Brain pericyte (primary cell): ENCODE measurements around the gene JCAD.
"Not testable (repeated sequence)": the region's sequence is repeated elsewhere in the genome, so short reads cannot be mapped to it uniquely, and the experiment has no call there.

Source experiments
- DNase-seq: peaks from one replicate; pipeline ENCODE4 v3.0.0-alpha.2; 2012; ENCODE audit warnings: low read depth, low spot score

The JCAD gene, protein sequence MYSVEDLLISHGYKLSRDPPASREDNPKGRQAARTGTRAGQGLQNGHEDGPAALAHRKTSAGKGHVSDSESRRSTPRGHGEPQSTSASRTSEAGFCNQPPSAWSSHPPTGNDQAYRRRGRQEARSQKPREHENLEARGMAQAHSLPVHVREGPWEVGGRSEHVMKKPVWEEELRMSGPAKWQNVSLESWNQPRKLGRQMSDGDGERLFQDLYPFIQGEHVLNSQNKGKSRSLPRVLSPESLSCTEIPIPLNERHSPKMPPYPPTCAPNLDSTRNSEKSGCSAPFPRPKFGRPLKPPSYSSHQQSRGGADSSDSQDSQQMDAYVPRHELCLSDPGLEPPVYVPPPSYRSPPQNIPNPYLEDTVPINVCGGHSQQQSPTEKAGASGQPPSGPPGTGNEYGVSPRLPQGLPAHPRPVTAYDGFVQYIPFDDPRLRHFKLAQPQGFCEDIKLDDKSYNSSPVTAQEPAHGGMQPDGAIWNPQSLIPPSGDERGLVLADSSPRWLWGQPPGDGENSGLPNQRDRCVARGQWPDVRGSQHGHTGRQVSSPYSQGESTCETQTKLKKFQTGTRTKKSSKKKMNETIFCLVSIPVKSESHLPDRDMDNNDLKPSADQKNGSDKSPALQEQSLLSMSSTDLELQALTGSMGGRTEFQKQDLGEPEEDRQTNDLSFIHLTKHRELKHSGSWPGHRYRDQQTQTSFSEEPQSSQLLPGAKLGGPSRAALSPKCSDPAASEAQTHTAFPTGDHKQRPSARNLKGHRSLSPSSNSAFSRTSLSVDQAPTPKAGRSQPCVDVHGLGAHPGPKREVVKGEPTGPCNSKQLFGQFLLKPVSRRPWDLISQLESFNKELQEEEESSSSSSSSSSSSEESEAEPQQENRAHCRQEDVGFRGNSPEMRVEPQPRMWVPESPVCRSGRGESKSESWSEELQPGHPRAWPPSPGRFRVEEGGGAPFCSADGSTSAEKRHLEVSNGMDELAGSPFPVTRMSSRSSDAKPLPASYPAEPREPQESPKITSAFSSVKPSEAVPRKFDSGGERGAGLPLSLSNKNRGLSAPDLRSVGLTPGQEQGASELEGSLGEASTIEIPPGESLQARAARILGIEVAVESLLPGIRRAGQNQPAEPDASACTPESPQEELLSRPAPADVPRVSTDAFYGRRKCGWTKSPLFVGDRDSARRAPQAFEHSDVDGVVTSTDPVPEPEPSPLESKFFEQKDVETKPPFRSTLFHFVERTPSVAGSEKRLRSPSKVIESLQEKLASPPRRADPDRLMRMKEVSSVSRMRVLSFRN (N-terminal part only)

DNA sequence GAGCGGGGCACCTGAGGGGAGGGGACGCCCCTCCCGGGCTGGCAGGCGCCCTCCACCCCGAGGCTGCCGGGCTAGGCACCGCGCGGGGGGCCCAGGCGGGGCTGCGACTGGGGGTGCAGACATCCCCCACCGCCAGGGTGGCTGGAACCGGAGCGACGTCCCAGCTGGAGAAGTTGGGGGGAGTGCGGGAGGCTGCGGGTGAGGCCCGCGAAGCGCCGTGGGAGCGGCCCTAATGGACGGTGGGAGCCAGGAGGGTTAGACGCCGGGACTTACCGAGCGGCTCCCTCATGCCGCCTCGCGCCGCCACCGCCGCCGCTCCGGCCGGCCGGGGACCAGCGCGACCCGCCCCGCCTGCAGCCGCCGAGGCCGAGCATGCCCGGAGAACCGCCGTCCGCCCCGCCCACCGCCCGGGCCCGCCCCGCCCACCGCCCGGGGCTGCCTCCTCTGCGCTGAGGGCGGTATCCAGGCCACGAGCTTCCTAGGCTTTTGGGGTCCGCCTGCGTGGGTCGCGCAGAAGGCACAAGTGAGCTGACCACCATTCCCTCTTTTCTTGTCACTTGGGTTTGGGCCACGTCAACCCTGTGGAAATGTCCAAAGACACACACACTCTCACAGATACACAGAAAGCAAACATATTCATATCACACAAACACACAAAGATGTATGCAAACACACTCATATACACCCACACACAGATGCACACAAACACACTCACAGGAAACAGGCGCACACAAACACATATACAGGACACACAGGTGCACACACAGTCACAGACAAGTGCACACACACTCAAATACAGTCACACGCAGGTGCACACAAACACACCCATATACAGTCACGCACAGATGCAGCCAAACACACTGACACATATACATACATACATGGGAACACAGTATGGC lies at the start of gene JCAD:
JCAD (minus strand) TSS at position 378 of the 899 bp plus-strand sequence. CDS start 11,774 bp downstream, outside the sequence.
- no peak for DNase-seq

DNA sequence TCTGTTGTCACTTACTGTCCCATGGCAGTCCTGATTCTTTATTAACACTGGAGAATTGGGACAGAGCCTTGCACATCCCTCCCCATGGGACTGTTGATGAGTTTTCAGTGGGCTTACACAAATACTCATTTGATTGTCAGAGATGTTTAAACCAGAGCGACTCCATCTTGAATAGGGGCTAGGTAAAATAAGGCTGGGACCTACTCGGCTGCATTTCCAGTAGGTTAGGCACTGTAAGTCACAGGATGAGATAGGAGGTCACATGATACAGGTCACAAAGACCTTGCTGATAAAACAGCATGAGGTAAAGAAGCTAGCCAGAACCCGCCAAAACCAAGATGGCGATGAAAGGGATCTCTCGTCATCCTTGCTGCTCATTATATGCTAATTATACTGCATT lies 47.6 kb upstream of the JCAD start:
- DNase-seq, result no peak

DNA sequence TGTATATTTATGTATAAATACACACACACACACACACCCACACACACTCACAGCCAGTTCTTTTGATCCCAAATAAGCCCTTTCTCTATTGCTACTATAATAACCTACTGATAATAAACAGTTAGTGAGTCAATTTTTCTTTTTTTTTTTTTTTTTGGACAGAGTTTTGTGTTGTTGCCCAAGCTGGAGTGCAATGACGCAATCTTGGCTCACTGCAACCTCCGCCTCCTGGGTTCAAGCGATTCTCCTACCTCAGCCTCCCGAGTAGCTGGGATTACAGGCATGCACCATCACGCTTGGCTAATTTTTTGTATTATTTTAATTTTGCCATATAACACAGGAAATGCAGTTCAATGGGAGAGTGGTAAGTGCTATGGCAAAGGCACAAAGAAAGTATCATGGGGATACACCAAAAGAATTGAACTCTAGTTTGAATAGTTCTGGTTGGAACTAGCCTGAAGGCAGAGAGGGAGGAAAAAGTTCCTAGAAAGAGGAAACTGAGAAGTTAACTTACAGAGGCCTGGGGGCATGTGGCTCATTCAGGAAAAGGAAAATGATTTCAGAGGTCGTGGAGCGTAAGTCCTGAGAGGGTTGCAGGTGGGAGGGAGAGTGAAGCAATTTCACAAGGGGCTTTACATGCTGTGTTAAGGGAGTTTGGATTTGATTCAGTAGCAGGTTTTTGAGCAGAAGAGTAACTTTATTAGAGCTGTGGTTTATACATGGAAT lies 44.4 kb upstream of the JCAD start:
- no peak for DNase-seq

DNA sequence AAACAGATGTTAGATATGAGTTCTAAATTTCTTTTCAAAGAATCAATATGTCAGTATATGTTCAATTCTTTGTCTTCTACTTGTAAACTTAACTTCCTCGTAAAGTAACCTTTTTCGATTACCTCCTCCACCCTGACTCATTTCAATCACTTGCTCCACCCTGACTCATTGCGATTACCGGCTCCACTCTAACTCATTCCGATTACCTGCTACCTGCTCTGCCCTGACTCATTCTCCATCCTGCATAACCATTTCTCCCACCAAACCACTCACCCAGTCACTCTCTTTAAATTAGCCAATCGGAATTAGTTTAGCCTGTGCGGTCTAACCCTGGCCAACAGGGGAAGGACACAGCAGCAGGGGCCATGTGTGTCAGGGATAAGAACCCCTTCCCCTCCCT lies 40.3 kb upstream of the JCAD start:
- not testable (repeated sequence) for DNase-seq

DNA sequence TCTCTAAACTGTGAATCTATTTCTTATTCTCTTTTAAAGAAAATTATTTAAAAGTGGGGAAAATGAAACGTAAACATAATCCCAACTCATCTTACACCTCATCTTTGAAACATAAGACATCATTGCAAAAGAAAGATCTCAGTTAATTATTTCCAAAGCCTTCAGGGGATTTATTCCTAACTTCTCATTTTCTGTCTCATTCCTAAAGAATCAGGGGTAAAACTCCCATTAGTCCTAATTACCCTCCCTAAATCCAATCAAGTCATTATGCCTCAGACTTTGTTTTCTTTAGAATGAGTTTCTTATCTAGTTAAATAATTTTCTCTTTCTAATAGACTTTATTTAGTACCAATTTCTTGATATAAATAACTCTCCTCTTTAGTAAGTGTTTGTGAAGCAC lies 39.7 kb upstream of the JCAD start:
- no peak for DNase-seq

DNA sequence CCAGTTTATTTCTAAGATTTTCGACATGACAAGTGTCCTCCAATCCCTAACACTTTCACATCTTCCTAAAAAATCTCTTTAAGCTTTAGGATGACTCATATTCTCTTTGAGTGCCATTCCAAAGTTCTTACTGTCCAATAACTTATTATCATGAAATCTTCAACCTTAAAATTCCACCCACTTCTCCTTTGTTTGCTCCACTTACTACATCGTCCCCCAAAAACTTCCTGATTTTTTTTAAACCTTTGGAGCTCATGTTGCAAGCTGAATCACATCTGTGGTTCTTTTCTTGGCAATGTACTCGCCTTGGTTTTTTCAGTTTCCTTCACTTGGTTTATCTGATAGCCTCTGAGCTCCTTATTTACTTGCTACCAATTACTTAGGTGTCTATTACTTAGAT lies 39.2 kb upstream of the JCAD start:
- DNase-seq, result no peak

DNA sequence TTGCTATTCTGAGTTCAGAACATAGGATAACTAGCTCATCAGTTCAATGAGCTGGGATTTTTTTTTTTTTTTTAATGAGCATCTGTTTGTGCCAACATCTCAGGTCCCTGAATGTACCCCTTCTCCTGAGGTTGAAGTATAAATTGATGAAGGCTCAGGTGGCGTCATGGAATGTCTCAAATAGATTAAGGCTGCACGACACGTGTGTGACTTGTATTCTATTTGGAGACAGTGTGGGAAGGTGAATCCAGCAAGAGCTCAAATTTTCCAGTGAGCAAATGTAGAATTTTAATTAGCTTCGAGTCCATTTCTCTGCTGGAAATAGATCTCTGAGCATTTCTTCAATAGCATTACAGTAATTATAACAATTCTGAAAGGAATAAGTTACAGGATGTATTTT lies 37.2 kb upstream of the JCAD start:
- DNase-seq, result no peak

DNA sequence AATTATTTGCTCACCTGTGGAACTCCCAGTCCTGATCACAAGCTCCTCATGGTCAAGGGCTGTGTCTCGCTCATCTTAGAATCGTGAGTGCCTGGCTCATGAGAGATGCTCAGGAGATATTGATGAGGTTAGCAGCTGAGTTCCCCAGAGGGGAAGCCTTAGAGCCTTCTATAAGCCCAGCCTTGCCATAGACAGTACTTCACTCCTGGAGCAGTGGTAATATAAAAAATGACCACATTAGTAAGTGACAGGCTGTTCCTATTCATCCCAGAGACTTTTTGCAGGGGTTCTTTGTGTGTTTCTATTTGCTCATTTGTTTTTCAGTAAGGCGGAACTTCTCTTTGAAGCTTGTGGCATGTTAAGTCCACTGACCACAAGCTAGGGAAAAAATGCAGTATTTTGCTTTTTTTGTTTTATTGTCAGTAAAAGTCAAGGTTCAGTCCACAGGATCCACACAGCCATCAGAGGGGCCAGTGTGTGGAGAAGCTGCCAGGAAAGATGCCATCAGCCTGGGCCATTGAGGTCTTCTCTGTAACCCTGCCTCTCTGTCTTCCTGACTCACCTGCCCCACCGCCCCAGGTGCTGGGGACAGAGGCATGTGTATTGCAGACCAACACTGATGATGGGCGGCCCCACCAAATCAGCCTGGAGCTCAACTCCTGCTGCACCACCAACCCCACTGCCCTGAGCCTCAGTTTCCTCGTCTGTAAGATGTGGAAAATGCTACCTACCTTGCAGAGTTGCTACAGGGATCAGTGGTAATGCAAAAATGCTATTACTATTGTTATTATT lies 36.4 kb upstream of the JCAD start:
- DNase-seq, result no peak

DNA sequence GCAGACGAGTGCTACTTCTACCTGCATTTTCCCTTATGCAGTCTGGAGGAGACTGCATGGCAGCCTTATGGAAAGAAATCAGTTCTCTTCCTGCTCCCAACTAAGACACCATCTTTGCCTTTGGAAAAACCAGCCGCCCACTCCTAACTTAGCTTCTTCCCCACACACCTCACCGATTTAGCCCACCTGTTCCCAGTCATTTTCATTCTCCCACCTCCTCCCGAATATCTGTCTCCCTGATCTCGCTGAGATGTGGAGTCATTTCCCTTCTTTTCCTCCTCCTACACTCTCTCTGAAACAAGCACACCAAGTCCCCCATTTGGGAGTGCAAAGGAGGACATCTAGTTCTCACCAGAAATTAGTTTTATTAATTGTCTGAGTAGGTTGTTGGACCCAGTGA lies 35.2 kb upstream of the JCAD start:
- DNase-seq, result no peak

DNA sequence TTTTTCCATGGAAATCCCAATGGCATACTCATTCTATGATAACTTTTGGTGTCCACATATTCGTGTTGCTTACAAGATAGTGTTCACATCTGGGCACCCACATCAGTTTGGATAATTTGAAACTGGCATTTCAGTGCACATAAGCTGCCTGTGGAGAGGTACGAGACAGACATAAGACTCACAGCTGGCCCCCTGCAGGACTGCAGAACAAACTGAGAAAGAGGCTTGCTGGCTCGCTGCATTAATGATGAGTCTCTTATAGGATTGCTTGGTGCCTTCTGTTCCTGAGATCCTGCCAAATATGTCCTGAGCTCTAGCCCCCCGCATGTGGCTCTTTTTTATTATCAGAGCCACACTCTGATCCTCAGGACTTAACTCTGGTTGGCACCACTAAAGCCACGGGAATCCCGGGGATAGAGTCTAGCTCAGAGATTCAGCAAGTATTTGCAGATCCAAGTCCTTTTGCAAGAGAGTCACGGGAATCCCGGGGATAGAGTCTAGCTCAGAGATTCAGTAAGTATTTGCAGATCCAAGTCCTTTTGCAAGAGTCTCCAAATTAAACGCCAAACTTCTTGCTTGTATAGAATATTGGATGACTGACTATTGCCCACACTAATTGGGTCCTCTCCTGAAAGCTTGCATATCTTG lies 34.0 kb upstream of the JCAD start:
- no peak for DNase-seq

DNA sequence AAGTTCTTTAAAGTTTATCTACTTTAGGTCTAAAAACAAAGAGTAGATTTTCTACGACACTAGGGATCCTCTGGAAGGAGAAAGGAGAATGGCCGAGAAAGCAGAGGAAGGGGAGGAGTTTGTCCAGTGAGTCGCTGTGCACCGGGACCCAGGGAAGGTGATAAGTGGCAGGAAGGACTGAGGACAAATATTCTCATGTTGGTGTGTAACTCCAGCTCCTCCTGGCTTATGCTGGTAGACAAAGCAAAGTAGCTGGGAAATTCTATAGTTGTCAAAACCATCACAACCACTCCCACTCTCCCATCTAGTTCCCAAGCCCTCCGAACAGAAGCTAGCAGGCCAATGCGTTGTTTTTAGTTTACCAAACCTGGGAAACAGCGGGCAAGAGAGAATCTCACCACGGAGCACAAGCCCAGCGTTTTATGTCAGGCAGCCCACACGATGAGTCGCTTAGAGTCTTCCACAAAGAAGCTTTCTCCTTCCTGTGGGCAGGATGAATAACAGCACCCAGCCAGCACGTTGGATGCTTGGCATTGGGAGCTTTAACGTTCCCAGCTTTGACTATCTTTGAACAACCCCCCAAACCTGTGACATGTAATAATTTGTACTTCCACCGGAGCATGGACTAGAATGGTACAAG lies 32.9 kb upstream of the JCAD start:
- no peak for DNase-seq

DNA sequence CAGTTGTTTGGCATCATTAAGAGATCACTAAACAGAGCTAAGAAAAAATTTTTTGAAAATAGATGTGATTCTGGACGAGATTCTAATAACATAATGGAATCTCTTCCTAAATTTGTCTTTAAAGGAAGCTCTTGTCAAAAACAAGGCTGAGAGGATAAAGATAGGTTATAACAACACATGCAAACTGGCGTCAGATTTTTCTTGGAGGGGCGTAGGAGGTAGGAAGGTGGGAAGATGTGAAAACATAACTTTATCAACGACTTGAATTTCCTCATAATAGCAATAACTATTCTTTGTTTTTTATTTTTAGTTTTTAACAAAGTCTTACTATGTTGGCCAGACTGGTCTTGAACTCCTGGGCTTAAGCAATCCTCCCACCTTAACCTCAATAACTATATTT lies 31.8 kb upstream of the JCAD start:
- no peak for DNase-seq

DNA sequence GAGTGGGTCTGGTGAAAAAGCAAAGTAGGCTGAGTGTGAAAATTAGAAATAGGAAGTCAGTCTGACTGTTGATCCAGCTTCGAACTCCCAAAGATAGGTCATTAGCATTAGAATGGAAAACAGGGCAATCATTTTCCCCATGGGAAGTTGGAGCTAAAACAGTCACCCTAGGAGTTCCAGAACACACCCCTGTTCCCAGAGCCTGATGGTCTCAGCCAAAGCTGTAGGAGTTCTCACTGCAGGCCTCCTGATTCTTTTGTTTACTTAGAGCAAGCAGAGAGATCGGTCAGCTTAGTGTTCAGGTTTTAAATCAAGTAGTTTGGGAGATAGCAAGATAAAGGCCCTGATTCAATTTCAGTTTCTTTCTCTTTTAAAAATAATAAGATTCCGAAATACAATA lies 28.8 kb upstream of the JCAD start:
- DNase-seq, result peak; percentile 50

DNA sequence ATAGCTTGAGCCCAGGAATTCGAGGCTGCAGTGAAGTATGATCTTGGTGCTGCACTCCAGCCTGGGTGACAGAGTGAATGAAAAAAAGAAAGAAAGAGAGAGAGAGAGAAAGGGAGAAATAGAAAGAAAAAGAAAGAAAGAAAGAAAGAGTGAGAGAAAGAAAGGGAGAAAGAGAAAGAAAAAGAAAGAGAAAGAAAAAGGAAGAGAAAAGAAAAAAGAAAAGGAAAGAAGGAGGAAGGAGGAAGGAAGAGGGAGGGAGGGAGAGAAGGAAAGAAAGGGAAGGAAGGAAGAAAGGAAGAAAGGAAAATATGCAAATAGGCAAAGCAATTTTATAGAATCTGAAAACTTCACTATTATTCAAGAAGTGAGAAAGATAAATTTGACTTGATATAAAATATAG lies 24.5 kb upstream of the JCAD start:
- DNase-seq, result no peak

DNA sequence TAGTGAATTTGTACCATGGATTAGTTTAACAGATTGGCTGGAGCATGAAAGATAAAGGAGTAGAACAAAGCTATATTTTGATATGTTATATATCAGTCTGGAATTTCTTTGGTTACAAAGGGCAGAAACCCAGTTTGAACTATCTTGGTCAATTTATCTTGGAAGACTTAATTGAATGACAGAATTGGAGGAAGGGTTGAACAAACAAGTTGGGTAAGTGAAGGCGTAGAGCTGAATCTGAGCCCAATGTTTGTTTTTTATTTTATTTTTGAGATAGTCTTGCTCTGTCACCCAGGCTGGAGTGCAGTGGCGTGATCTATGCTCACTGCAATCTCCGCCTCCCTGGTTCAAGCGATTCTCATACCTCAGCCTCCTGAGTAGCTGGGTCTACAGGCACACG lies 21.8 kb upstream of the JCAD start:
- DNase-seq, result no peak

DNA sequence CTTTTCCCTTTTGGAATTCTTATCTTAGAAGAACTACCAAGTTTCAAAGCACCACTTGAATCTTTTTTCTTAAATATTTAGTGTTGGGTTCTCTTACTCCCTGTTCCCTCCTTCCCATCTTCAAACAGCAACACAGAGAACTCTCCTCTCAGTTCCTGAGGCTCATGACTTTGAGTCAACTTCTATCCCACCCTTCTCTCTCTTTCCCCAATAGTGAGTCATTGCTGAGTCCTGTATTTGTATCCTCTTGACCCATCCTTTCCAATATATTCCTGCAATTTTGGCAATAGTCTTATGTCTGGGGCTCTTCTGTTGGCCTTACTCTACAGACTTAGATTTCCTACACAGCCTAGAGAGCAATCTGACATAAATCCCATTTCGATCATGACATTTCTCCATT lies 20.8 kb upstream of the JCAD start:
- no peak for DNase-seq

DNA sequence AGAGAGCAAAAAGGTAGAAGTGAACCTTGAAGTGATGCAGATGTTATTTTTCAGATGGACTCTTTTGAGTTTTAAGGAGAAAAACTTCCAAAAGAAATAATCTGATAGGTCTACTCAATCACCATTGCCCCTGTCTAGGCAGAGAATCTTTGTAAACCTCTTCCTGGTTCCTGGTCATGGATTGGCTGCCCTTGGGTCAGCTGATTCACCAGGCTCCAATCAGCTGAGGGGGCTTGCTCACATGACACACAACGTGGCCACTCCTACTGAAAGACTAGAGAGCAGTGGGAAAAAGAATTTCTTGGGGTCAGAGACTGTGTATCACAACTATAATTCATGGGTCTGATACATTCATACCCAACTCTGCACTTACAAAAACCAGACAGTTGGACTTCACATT lies 20.0 kb upstream of the JCAD start:
- no peak for DNase-seq

DNA sequence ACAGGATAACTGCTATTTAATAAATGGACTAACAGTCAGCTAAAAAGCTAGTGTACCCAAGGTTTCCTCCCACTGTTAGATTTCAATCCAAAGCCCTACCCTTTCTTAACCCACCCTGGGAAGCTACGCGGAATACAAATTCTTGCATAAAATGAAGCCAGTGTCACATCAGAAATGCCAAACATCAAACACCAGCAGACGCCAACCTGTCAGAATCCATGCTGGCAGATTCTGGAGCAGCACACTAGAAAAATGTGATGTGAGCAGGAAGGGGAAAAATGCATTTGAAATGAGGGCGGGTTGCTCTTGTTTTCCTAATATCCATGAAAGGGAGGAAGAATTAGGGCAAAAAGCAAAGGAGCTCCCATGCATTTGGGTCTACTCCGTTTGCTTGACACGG lies 16.1 kb upstream of the JCAD start:
- DNase-seq, result no peak

DNA sequence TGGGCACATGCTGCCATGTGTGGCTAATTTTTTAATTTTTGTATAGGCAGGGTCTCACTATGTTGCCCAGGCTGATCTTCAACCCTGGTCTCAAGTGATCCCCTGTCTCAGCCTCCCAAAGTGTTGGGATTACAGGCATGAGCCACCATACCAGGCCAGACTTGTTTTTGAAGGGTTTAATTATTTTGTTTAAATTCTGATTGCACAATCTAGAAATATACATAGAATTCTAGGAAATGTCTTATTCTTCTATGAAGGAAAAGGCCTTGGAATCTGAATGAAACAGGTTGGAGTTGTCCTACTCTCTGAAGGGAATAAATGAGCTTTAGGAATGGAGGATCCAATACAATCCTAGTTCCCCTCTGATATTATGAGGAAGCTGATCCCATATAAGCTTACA lies 15.5 kb upstream of the JCAD start:
- DNase-seq, result no peak
